SK-N-MC (cell line): ENCODE measurements around the gene CARMIL1.

Source experiments
- EZH2 ChIP-seq: fragments of 200-600 bp; sonication (generic); IDR thresholded peaks from one replicate; pipeline ENCODE4 v1.6.1; 2017; ENCODE audit warnings: antibody characterized with exemption
- POLR2AphosphoS5 ChIP-seq: IDR thresholded peaks from 2 replicates; pipeline ENCODE4 v1.6.1; 2012; ENCODE audit warnings: mild to moderate bottlenecking, low read depth, low read length, borderline replicate concordance

DNA sequence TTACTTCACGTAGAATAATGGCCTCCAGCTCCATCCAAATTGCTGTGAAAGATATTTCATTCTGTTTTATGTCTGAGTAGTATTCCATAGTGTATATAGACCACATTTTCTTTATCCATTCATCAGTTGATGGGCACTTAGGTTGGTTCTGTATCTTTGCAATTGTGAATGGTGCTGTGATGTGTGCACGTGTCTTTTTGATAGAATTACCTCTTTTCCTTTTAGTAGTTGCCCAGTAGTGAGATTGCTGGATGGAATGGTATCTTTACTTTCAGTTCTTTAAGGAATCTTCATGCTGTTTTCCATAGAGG is 91.8 kb downstream of the CARMIL1 start:
- TF ChIP-seq POLR2AphosphoS5 (no peak), EZH2 (no peak)
